ENCODE measurements around the gene E2F7. TPM values are rescaled to one million over a fixed set of nuclear protein-coding genes. Genes with fewer than 3 reads are reported as not detected.

E2F7 gene
- total RNA-seq, 1 donor from 2014 or later: 26.2 TPM

- Mint-ChIP-seq H3K9me3 (ENCODE audit: unreplicated experiment) (peaks cover 5% of the 10 kb centered on the region), H3K4me1 (ENCODE audit: low read depth, unreplicated experiment) (peaks cover 34% of the 10 kb centered on the region), H3K27me3 (ENCODE audit: low read depth, unreplicated experiment) (no peaks in the 10 kb centered on the region), H3K36me3 (ENCODE audit: low read depth, unreplicated experiment) (peaks cover 23% of the 10 kb centered on the region), H3K4me3 (ENCODE audit: unreplicated experiment) (no peak overlapping the region), H3K27ac (ENCODE audit: unreplicated experiment) (peak overlapping the region; percentile 42)
- no peaks in the 10 kb centered on the region for H4K20me1 ChIP-seq (ENCODE audit: insufficient read depth, low read length)
- no peak for DNase-seq (ENCODE audit: low read depth)
- no peak for FAIRE-seq
- H3K4me3 ChIP-seq (ENCODE audit: insufficient read depth, low read depth, low read length): no peak overlapping the region
- H3K9ac ChIP-seq (ENCODE audit: low read length): no peak overlapping the region
- H3K9me3 ChIP-seq (ENCODE audit: insufficient read depth, low read depth, low read length): no peaks in the 10 kb centered on the region
- peaks cover 45% of the 10 kb centered on the region for H3K36me3 ChIP-seq (ENCODE audit: insufficient read depth, low read length)
- no peaks in the 10 kb centered on the region for H3K27me3 ChIP-seq (ENCODE audit: insufficient read depth, low read length)
- peaks cover 82% of the 10 kb centered on the region for H3K79me2 ChIP-seq (ENCODE audit: insufficient read depth, low read length)
- H2AFZ ChIP-seq (ENCODE audit: low read depth, low read length): no peak overlapping the region
- H3K4me1 ChIP-seq (ENCODE audit: insufficient read depth, low read length): peaks cover 52% of the 10 kb centered on the region
- H3K4me2 ChIP-seq (ENCODE audit: low read length): peak overlapping the region; percentile 90
- H3K27ac ChIP-seq (ENCODE audit: low read depth, low read length): peak overlapping the region; percentile 86
- no peak for TF ChIP-seq CTCF (IDR thresholded peaks at IDR 0.05; ENCODE audit: insufficient read depth, low read depth, low read length)
- no peak for TF ChIP-seq EZH2 (IDR thresholded peaks at IDR 0.05; ENCODE audit: insufficient read depth, low read length)
Observed at GRCh38 chr12:77060883-77061240, 4.5 kb downstream of the E2F7 start.

GRCh38 chr12:77060136-77060882, 5.1 kb downstream of the E2F7 start:
- peaks cover 86% of the 10 kb centered on the region for H3K79me2 ChIP-seq (ENCODE audit: insufficient read depth, low read length)
- peak overlapping the region; percentile 36 for H3K4me3 Mint-ChIP-seq (ENCODE audit: unreplicated experiment)
- no peaks in the 10 kb centered on the region for H4K20me1 ChIP-seq (ENCODE audit: insufficient read depth, low read length)
- peaks cover 34% of the 10 kb centered on the region for H3K4me1 Mint-ChIP-seq (ENCODE audit: low read depth, unreplicated experiment)
- H3K36me3 Mint-ChIP-seq (ENCODE audit: low read depth, unreplicated experiment): peaks cover 23% of the 10 kb centered on the region
- TF ChIP-seq EZH2 (IDR thresholded peaks at IDR 0.05; ENCODE audit: insufficient read depth, low read length) (no peak), CTCF (IDR thresholded peaks at IDR 0.05; ENCODE audit: insufficient read depth, low read depth, low read length) (no peak)
- no peak overlapping the region for H3K4me3 ChIP-seq (ENCODE audit: insufficient read depth, low read depth, low read length)
- H3K27ac Mint-ChIP-seq (ENCODE audit: unreplicated experiment): peak overlapping the region; percentile 21
- peak overlapping the region; percentile 86 for H3K27ac ChIP-seq (ENCODE audit: low read depth, low read length)
- H2AFZ ChIP-seq (ENCODE audit: low read depth, low read length): no peak overlapping the region
- H3K4me2 ChIP-seq (ENCODE audit: low read length): peak overlapping the region; percentile 90
- no peaks in the 10 kb centered on the region for H3K27me3 ChIP-seq (ENCODE audit: insufficient read depth, low read length)
- H3K9ac ChIP-seq (ENCODE audit: low read length): no peak overlapping the region
- no peak for DNase-seq (ENCODE audit: low read depth)
- H3K4me1 ChIP-seq (ENCODE audit: insufficient read depth, low read length): peaks cover 52% of the 10 kb centered on the region
- peaks cover 5% of the 10 kb centered on the region for H3K9me3 Mint-ChIP-seq (ENCODE audit: unreplicated experiment)
- peaks cover 49% of the 10 kb centered on the region for H3K36me3 ChIP-seq (ENCODE audit: insufficient read depth, low read length)
- H3K9me3 ChIP-seq (ENCODE audit: insufficient read depth, low read depth, low read length): no peaks in the 10 kb centered on the region
- no peak for FAIRE-seq
- no peaks in the 10 kb centered on the region for H3K27me3 Mint-ChIP-seq (ENCODE audit: low read depth, unreplicated experiment)

GRCh38 chr12:77058740-77059139, 6.6 kb downstream of the E2F7 start:
- Mint-ChIP-seq H3K4me1 (ENCODE audit: low read depth, unreplicated experiment) (peaks cover 34% of the 10 kb centered on the region), H3K36me3 (ENCODE audit: low read depth, unreplicated experiment) (peaks cover 27% of the 10 kb centered on the region), H3K27me3 (ENCODE audit: low read depth, unreplicated experiment) (no peaks in the 10 kb centered on the region), H3K9me3 (ENCODE audit: unreplicated experiment) (peaks cover 5% of the 10 kb centered on the region), H3K27ac (ENCODE audit: unreplicated experiment) (no peak overlapping the region), H3K4me3 (ENCODE audit: unreplicated experiment) (no peak overlapping the region)
- Histone ChIP-seq H4K20me1 (ENCODE audit: insufficient read depth, low read length) (no peaks in the 10 kb centered on the region), H3K4me3 (ENCODE audit: insufficient read depth, low read depth, low read length) (peak overlapping the region; percentile 4), H3K9ac (ENCODE audit: low read length) (peak overlapping the region; percentile 15), H2AFZ (ENCODE audit: low read depth, low read length) (no peak overlapping the region), H3K4me2 (ENCODE audit: low read length) (peak overlapping the region; percentile 47), H3K36me3 (ENCODE audit: insufficient read depth, low read length) (peaks cover 59% of the 10 kb centered on the region), H3K9me3 (ENCODE audit: insufficient read depth, low read depth, low read length) (no peaks in the 10 kb centered on the region), H3K79me2 (ENCODE audit: insufficient read depth, low read length) (peaks cover 85% of the 10 kb centered on the region), H3K27me3 (ENCODE audit: insufficient read depth, low read length) (no peaks in the 10 kb centered on the region), H3K27ac (ENCODE audit: low read depth, low read length) (peak overlapping the region; percentile 86), H3K4me1 (ENCODE audit: insufficient read depth, low read length) (peaks cover 49% of the 10 kb centered on the region)
- peak; percentile 91 for DNase-seq (ENCODE audit: low read depth)
- FAIRE-seq: no peak
- TF ChIP-seq CTCF (IDR thresholded peaks at IDR 0.05; ENCODE audit: insufficient read depth, low read depth, low read length): no peak
- no peak for TF ChIP-seq EZH2 (IDR thresholded peaks at IDR 0.05; ENCODE audit: insufficient read depth, low read length)
